HUES64 (cell line): ENCODE data around the gene IRF2. TPM values are rescaled to one million over a fixed set of nuclear protein-coding genes. Genes with fewer than 3 reads are reported as not detected.

Experiments used
- H3K27ac ChIP-seq: 2 replicates; pipeline ENCODE4 v1.7.0; 2013; ENCODE audit warnings: low read depth, low read length, inconsistent platforms
- H3K27me3 ChIP-seq: 2 replicates; pipeline ENCODE4 v1.6.1; 2013; ENCODE audit warnings: mild to moderate bottlenecking, low read length; ENCODE audit not compliant: insufficient read depth
- H3K36me3 ChIP-seq: 2 replicates; pipeline ENCODE4 v1.6.1; 2013; ENCODE audit warnings: mild to moderate bottlenecking, low read length; ENCODE audit not compliant: insufficient read depth
- H3K4me1 ChIP-seq: 2 replicates; pipeline ENCODE4 v1.6.1; 2013; ENCODE audit warnings: mild to moderate bottlenecking, low read length, moderate library complexity; ENCODE audit not compliant: insufficient read depth
- H3K4me3 ChIP-seq: 2 replicates; pipeline ENCODE4 v1.5.1; 2013; ENCODE audit warnings: mild to moderate bottlenecking, low read length, moderate library complexity
- H3K9ac ChIP-seq: 2 replicates; pipeline ENCODE4 v1.6.1; 2013; ENCODE audit warnings: mild to moderate bottlenecking, low read depth, low read length
- H3K9me3 ChIP-seq: 2 replicates; pipeline ENCODE4 v1.6.1; 2013; ENCODE audit warnings: low read depth, low read length; ENCODE audit not compliant: insufficient read depth
- WGBS: fragments of 150-250, 120-280 bp; methylation state at CpG from one replicate; pipeline ENCODE4 v1.1.7; 2013; ENCODE audit warnings: missing lambda C conversion rate; 5-methylcytosine and 5-hydroxymethylcytosine counted together
- polyA plus RNA-seq, 2 experiments: library from polyadenylated mRNA; stranded (reverse); fragments of 50-300 nt; gene quantifications; one replicate each; pipeline ENCODE4 v1.2.3, GENCODE V29; 2013

The IRF2 gene
- 6.4 TPM for polyA plus RNA-seq (2013, experiment 1 of 2)
- 6.5 TPM for polyA plus RNA-seq (2013, experiment 2 of 2)

GRCh38 chr4:184474263-184475095, at the start of gene IRF2:
TSS of gene IRF2 (minus strand) at chr4:184474550. CDS start at chr4:184429064, 45,486 bp downstream.
- under 1% methylated on average over 58 of the region's 66 CpGs for WGBS
- H3K4me1 ChIP-seq = peaks cover 7% of the 10 kb centered on the region
- no peaks in the 10 kb centered on the region for H3K36me3 ChIP-seq

GRCh38 chr4:184515606-184516005, 41.3 kb upstream of the IRF2 start:
- H3K9me3 ChIP-seq = peaks cover 5% of the 10 kb centered on the region; the same call in 1 of the 2 replicates
- WGBS = 96% methylated on average over 3 of the region's 3 CpGs
- H3K4me3 ChIP-seq = no peak overlapping the region
- no peaks in the 10 kb centered on the region for H3K36me3 ChIP-seq
- no peak overlapping the region for H3K27ac ChIP-seq
- H3K4me1 ChIP-seq = peaks cover 31% of the 10 kb centered on the region
- no peaks in the 10 kb centered on the region for H3K27me3 ChIP-seq
- no peak overlapping the region for H3K9ac ChIP-seq

More at GRCh38 chr4:184474263-184475095, at the start of gene IRF2:
- Histone ChIP-seq H3K27me3 (no peaks in the 10 kb centered on the region), H3K4me3 (peak within 1 kb of the TSS; percentile 73), H3K9ac (peak within 1 kb of the TSS; percentile 77), H3K9me3 (no peaks in the 10 kb centered on the region), H3K27ac (peak within 1 kb of the TSS; percentile 86)

- peaks cover 11% of the 10 kb centered on the region for H3K9me3 ChIP-seq
- H3K36me3 ChIP-seq = no peaks in the 10 kb centered on the region
- H3K4me3 ChIP-seq = no peak overlapping the region
- H3K27ac ChIP-seq = no peak overlapping the region
- WGBS = 71% methylated on average over 8 of the region's 8 CpGs
- peaks cover 31% of the 10 kb centered on the region for H3K4me1 ChIP-seq
- H3K27me3 ChIP-seq = no peaks in the 10 kb centered on the region
- no peak overlapping the region for H3K9ac ChIP-seq
These were observed 40.0 kb upstream of the IRF2 start for GRCh38 chr4:184514121-184514988.

GRCh38 chr4:184513802-184514120, 39.4 kb upstream of the IRF2 start:
- H3K4me3 ChIP-seq = no peak overlapping the region
- peaks cover 10% of the 10 kb centered on the region for H3K9me3 ChIP-seq
- no peaks in the 10 kb centered on the region for H3K27me3 ChIP-seq
- no peaks in the 10 kb centered on the region for H3K36me3 ChIP-seq
- H3K27ac ChIP-seq = no peak overlapping the region
- peaks cover 31% of the 10 kb centered on the region for H3K4me1 ChIP-seq
- no peak overlapping the region for H3K9ac ChIP-seq
- WGBS = 98% methylated on average over 2 of the region's 2 CpGs

- Histone ChIP-seq H3K4me3 (no peak overlapping the region), H3K4me1 (peaks cover 31% of the 10 kb centered on the region), H3K9me3 (peaks cover 6% of the 10 kb centered on the region; the same call in 1 of the 2 replicates), H3K36me3 (no peaks in the 10 kb centered on the region), H3K27ac (no peak overlapping the region), H3K27me3 (no peaks in the 10 kb centered on the region), H3K9ac (no peak overlapping the region)
- 93% methylated on average over 5 of the region's 5 CpGs for WGBS
These were observed 36.8 kb upstream of the IRF2 start for GRCh38 chr4:184511156-184511555.

- Histone ChIP-seq H3K4me3 (no peak overlapping the region), H3K9ac (no peak overlapping the region), H3K36me3 (no peaks in the 10 kb centered on the region), H3K27ac (no peak overlapping the region), H3K4me1 (peaks cover 30% of the 10 kb centered on the region), H3K27me3 (no peaks in the 10 kb centered on the region), H3K9me3 (peaks cover 6% of the 10 kb centered on the region; the same call in 1 of the 2 replicates)
- WGBS = 100% methylated on average over 3 of the region's 3 CpGs
These were observed 36.1 kb upstream of the IRF2 start for GRCh38 chr4:184510401-184510800.

- no peak overlapping the region for H3K9ac ChIP-seq
- 95% methylated on average over 7 of the region's 7 CpGs for WGBS
- 0 out of 2 replicates have a peak, but pooled peaks cover 1% of the 10 kb centered on the region for H3K4me1 ChIP-seq
These were observed 32.3 kb upstream of the IRF2 start for GRCh38 chr4:184506527-184507121.

GRCh38 chr4:184504385-184504784, 30.0 kb upstream of the IRF2 start:
- Histone ChIP-seq H3K36me3 (no peaks in the 10 kb centered on the region), H3K4me3 (no peak overlapping the region), H3K9ac (no peak overlapping the region), H3K9me3 (no peaks in the 10 kb centered on the region), H3K4me1 (no peaks in the 10 kb centered on the region), H3K27me3 (no peaks in the 10 kb centered on the region), H3K27ac (no peak overlapping the region)
- 90% methylated on average over 11 of the region's 11 CpGs for WGBS

More at GRCh38 chr4:184506527-184507121, 32.3 kb upstream of the IRF2 start:
- Histone ChIP-seq H3K9me3 (peaks cover 6% of the 10 kb centered on the region; the same call in 1 of the 2 replicates), H3K27me3 (no peaks in the 10 kb centered on the region), H3K36me3 (no peaks in the 10 kb centered on the region), H3K4me3 (no peak overlapping the region), H3K27ac (no peak overlapping the region)

GRCh38 chr4:184503869-184504300, 29.5 kb upstream of the IRF2 start:
- Histone ChIP-seq H3K4me3 (no peak overlapping the region), H3K4me1 (no peaks in the 10 kb centered on the region), H3K9me3 (no peaks in the 10 kb centered on the region), H3K9ac (no peak overlapping the region), H3K36me3 (no peaks in the 10 kb centered on the region), H3K27me3 (no peaks in the 10 kb centered on the region), H3K27ac (no peak overlapping the region)
- 93% methylated on average over 8 of the region's 8 CpGs for whole genome bisulfite sequencing

GRCh38 chr4:184500748-184501589, 26.6 kb upstream of the IRF2 start:
- Histone ChIP-seq H3K4me1 (no peaks in the 10 kb centered on the region), H3K9ac (no peak overlapping the region), H3K36me3 (no peaks in the 10 kb centered on the region), H3K27ac (no peak overlapping the region), H3K9me3 (no peaks in the 10 kb centered on the region), H3K27me3 (no peaks in the 10 kb centered on the region), H3K4me3 (no peak overlapping the region)
- WGBS = 92% methylated on average over 4 of the region's 4 CpGs
